ENCODE measurements around the gene JMJD8. TPM values are rescaled to one million over a fixed set of nuclear protein-coding genes. Genes with fewer than 3 reads are reported as not detected.

The JMJD8 gene
- total and polyA plus RNA-seq, 7 donors = 19.1 to 63.5 (median 25.5) TPM

DNA sequence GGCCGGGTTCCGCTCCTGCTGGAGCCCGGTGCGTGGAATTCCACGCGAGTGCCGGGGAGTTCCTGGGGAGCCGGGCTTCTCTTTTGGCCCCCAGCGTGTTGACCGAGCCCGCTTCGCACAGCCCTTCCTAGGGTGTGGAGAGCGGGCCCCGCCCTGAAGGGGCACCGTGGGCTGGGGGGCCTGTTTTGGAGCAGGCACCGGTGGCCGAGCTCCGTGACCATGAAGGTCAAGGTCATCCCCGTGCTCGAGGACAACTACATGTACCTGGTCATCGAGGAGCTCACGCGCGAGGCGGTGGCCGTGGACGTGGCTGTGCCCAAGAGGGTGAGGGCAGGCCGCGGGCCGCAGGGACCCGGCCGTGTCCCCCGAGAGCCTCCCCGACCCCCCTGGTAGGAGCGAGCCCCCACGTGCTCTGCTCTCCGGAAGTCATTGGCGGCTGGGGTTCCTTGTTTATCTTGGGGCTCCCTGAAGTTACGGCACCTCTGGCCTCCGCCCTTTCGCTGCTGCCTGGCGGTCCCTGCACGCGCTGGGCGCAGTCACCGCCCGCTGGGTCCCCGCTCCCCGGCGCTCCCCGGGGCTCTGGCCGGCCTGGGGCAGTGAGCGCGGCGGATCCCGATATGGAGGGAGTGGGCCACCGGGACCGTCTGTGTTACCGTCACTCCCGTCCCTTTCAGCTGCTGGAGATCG, 43.3 kb upstream of the JMJD8 start:
- 1% methylated on average over 49 to 61 of the region's 61 CpGs for WGBS, 3 donors

DNA sequence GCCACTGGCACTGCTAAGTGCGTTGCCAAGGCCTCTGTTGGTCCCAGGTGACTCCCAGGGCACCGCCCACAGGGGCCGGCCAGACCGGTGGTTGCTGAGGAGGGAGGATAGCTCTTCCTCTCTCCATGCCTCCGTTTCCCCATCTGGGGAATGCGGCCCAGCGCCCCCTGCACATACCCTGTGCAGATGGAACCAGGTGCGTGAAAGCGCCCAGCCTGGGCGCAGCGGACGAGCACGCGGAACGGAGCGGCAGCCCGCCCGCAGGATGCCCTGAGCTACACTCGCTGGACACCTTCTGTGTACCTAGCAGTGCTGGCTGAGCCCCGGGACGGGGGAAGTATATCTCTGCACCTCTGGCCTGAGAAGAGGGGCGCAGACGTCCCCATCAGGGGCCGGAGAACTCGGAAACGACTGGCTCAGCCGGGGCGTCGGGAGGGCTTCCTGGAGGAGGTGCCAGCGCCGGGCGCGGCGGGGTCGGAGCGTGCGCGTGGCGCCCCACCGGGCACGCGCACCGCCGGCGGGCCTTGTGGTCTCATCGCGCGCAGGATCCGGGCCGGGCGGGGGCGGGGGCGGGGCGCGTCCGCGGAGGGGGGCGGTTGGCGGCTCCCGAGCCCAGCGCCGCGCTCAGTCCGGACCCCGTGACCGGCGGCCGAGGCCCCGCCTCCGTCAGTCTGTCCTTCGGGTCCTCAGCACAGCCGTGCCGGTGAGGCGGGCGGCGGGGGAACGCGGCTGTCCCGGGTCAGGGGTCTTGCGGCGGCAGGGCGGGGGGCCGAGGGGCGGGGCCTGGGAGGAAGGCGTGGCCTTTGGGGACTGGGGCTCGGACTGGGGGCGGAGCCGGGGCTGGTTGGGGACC, 42.5 kb upstream of the JMJD8 start, which contains the start of the genes CCDC78 and HAGHL:
Gene CCDC78, minus strand, starts transcription at position 6 of the 853 bp plus-strand sequence. CDS start 76 bp downstream, outside the sequence.
Gene HAGHL, plus strand, starts transcription at position 669 of the 853 bp plus-strand sequence. CDS start 404 bp downstream, outside the sequence.
- intact Hi-C loops (cut with DNase I) = no loop called here
- ATAC-seq (peak in 3 of 4 donors; percentile 16 to 33 (median 26)), DNase-seq (peak in 1 of 2 donors; percentile 62)
- TF ChIP-seq CTCF (IDR thresholded peaks at IDR 0.05) = no peak
- H3K27me3 ChIP-seq (ENCODE audit: insufficient read depth in 3 of 3, low read length in 2 of 3) = peaks cover 0 to 40% (median 19%) of the 10 kb centered on the region in 3 donors
- WGBS, 3 donors = 1 to 3% (median 2%) methylated on average over 50 to 88 of the region's 88 CpGs
- H3K4me1 ChIP-seq = peaks cover 15% of the 10 kb centered on the region
- H3K36me3 ChIP-seq (ENCODE audit: insufficient read depth in 1 of 2, low read depth in 1 of 2) = peaks cover 0 to 29% of the 10 kb centered on the region in 2 donors
- H3K27ac ChIP-seq = no peak within 1 kb of the TSS
- peak within 1 kb of the TSS; percentile 61 for H3K4me3 ChIP-seq
- no peaks in the 10 kb centered on the region for H3K9me3 ChIP-seq

More for the DNA sequence above, 43.3 kb upstream of the JMJD8 start:
- Histone ChIP-seq H3K4me3 (peak overlapping the region; percentile 61), H3K4me1 (peaks cover 8% of the 10 kb centered on the region), H3K36me3 (ENCODE audit: insufficient read depth in 1 of 2, low read depth in 1 of 2) (peaks cover 0 to 32% of the 10 kb centered on the region in 2 donors), H3K27ac (no peak overlapping the region), H3K27me3 (ENCODE audit: insufficient read depth in 3 of 3, low read length in 2 of 3) (peaks cover 0 to 40% (median 19%) of the 10 kb centered on the region in 3 donors), H3K9me3 (no peaks in the 10 kb centered on the region)
- TF ChIP-seq CTCF (IDR thresholded peaks at IDR 0.05) = no peak
- peak in 1 of 4 donors; percentile 12 for ATAC-seq
- intact Hi-C loops (cut with DNase I) = no loop called here
- DNase-seq = no peak

GRCh38 chr16:726188-726437, 42.0 kb upstream of the JMJD8 start:
- Histone ChIP-seq H3K27ac (no peak overlapping the region), H3K27me3 (ENCODE audit: insufficient read depth in 3 of 3, low read length in 2 of 3) (peaks cover 0 to 40% (median 19%) of the 10 kb centered on the region in 3 donors), H3K9me3 (no peaks in the 10 kb centered on the region), H3K4me1 (peaks cover 19% of the 10 kb centered on the region), H3K36me3 (ENCODE audit: insufficient read depth in 1 of 2, low read depth in 1 of 2) (peaks cover 0 to 24% of the 10 kb centered on the region in 2 donors), H3K4me3 (no peak overlapping the region)
- ATAC-seq (no peak), DNase-seq (no peak)
- 7 to 14% (median 11%) methylated on average over 7 to 9 of the region's 9 CpGs for WGBS, 3 donors
- TF ChIP-seq CTCF (IDR thresholded peaks at IDR 0.05) = no peak
- intact Hi-C loops (cut with DNase I) = no loop called here

- intact Hi-C loops (cut with DNase I) = no loop called here
- peaks cover 0 to 40% (median 19%) of the 10 kb centered on the region in 3 donors for H3K27me3 ChIP-seq (ENCODE audit: insufficient read depth in 3 of 3, low read length in 2 of 3)
- H3K36me3 ChIP-seq (ENCODE audit: insufficient read depth in 1 of 2, low read depth in 1 of 2) = peaks cover 0 to 19% of the 10 kb centered on the region in 2 donors
- ATAC-seq = no peak
- no peaks in the 10 kb centered on the region for H3K9me3 ChIP-seq
- H3K27ac ChIP-seq = no peak overlapping the region
- WGBS, 3 donors = 50 to 56% (median 55%) methylated on average over 20 to 23 of the region's 23 CpGs
- TF ChIP-seq CTCF (IDR thresholded peaks at IDR 0.05) = no peak
- no peak for DNase-seq
- peaks cover 19% of the 10 kb centered on the region for H3K4me1 ChIP-seq
- no peak overlapping the region for H3K4me3 ChIP-seq
Observed at GRCh38 chr16:725463-726187, 41.5 kb upstream of the JMJD8 start.

All from psoas muscle (tissue), 8 donors.